GM13976 (cell line): Measurements from ENCODE around the gene ADGRD2.

ENCODE experiments used
- DNase-seq: peaks from one replicate; pipeline ENCODE4 v3.0.0; 2012; ENCODE audit warnings: low spot score
- CTCF ChIP-seq: IDR thresholded peaks from 2 replicates; pipeline ENCODE4 v1.5.1; 2012; ENCODE audit warnings: borderline replicate concordance, mild to moderate bottlenecking; ENCODE audit not compliant: insufficient read depth; ENCODE audit errors: extremely low read depth, missing control alignments, control extremely low read depth
- in situ Hi-C: fragments of 300-500 bp; cut with MboI; formaldehyde crosslinking; loops from one replicate; pipeline ENCODE4 v1.12.0; 2022; ENCODE audit warnings: low sequenced_read_pairs, mixed read lengths, inconsistent platforms; ENCODE audit not compliant: unreplicated experiment

ADGRD2 gene

GRCh38 chr9:124472770-124473169 is 22.5 kb downstream of the ADGRD2 start:
- in situ Hi-C loops, result no loop called here
- no peak for DNase-seq
- no peak for TF ChIP-seq CTCF

- no peak for DNase-seq
- in situ Hi-C loops, result no loop called here
- no peak for TF ChIP-seq CTCF
These were observed 23.1 kb downstream of the ADGRD2 start for GRCh38 chr9:124473310-124473709.

DNA sequence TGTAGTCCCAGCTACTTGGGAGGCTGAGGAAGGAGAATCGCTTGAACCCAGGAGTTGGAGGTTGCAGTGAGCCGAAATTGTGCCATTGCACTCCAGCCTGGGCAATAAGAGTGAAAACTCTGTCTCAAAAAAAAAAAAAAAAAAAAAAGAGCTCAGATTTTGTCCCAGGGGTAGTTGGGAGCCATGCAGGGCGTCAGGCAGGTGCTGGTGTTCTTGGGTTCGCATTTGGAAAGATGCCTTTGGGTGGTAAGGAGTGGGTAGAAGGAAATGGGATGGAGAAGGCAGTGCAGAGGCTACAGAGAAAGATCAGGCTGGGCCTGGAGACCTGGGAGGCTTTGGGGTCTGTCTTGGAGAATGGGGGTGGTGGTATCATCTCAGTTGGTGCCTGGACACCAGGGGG is 23.9 kb downstream of the ADGRD2 start:
- no peak for DNase-seq
- in situ Hi-C loops, result no loop called here
- TF ChIP-seq CTCF, result no peak

DNA sequence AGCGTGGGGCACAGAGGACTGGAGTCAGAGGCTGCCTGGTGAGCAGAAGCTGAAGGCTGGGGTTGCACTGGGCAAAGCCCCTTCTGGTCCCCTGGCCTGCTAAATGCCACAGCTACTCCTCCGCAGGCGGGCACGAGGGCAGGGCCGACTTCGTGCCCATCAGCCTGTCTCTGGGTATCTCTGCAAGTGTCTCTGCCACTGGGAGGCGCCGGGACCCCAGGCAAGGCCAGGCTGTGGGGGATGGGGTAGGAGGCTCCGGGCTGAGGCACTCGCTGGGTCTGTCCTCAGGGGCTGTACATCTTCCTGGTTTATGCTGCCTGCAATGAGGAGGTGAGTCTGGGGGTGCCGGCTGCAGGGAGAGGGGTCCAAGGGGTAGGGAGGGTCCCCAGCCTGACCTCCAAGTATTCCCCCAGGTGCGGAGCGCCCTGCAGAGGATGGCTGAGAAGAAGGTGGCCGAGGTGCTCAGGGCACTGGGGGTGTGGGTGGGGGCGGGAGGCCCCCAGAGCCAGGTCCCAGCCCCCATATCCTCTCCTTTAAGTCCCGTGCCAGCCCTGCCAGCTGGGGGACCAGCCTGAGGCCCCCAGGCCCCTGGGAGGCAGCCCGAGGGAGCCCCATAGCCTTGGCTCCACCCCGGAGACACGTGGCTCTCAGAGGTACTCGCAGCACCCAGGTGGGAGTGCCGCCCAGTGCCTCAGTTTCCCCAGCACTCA is 25.1 kb downstream of the ADGRD2 start:
- in situ Hi-C loops, result no loop called here
- DNase-seq, result no peak
- TF ChIP-seq CTCF, result no peak

DNA sequence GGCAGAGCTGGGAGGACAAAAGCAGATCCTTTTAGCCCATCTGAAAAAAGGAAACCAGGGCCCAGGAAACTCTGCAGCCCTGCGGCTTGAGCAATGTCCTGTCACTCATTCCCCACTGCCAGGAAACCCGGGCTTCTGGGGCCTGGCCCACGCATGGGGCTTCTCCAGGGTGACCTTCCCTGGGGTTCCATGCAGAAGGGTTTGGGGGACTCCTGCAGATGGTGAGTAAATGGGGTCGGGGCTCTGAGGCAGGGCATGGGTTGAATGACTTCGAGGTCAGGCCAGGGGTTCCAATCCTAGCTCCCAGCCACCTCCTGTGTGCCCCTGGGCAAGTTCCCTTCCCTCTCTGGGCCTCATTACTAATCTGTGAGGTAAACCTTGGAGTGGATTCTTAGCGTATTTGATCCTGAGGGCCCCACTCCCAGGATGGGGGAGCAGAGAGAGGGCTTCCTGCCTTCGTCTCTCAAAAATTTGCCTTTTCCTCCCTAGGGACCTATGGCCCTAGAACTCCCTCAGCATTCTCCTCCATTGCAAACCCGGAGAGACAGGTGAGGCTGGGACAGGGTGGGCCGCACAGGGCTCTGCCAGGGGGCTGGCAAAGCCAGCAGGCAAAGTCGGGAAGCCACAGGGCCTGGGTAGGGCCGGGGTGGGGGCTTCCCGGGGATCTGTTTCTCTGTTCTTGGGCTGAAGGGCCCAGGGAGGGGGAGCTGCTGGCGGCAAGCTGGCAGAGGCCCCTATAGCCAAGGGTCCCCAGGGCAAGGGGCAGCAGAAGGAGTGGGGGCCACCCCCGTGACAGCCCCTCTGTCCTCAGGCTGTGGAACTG is 25.8 kb downstream of the ADGRD2 start:
- in situ Hi-C loops, result no loop called here

GRCh38 chr9:124477211-124477647 is 27.0 kb downstream of the ADGRD2 start:
- in situ Hi-C loops, result no loop called here
- TF ChIP-seq CTCF, result no peak
- no peak for DNase-seq

More for the DNA sequence above, 25.8 kb downstream of the ADGRD2 start:
- no peak for TF ChIP-seq CTCF
- DNase-seq, result no peak
